BLaER1 treated with 17β-estradiol and CSF1 and Interleukin-3, amounts not matched to agents 10 nM and 100 nM (cell line): ENCODE results near the gene KCNK2.

Source experiments
- H3K27ac ChIP-seq, 11 experiments: shearing (Covaris generic); formaldehyde crosslinking; 2 replicates each; pipeline ENCODE4 v1.8.1; 2022
- H3K27me3 ChIP-seq, 11 experiments: shearing (Covaris generic); formaldehyde crosslinking; 2 replicates each; pipeline ENCODE4 v1.8.1; 2022
- H3K36me3 ChIP-seq, 11 experiments: shearing (Covaris generic); formaldehyde crosslinking; 2 replicates each; pipeline ENCODE4 v1.8.1; 2022
- H3K4me1 ChIP-seq, 10 experiments: shearing (Covaris generic); formaldehyde crosslinking; 2 replicates each; pipeline ENCODE4 v1.8.1; 2022
- H3K4me2 ChIP-seq, 11 experiments: shearing (Covaris generic); formaldehyde crosslinking; 2 replicates each; pipeline ENCODE4 v1.8.1; 2022
- H3K4me3 ChIP-seq, 10 experiments: shearing (Covaris generic); formaldehyde crosslinking; 2 replicates each; pipeline ENCODE4 v1.8.1; 2022
- H3K9ac ChIP-seq, 11 experiments: shearing (Covaris generic); formaldehyde crosslinking; 2 replicates each; pipeline ENCODE4 v1.8.1; 2022
- H3K9me3 ChIP-seq, 11 experiments: shearing (Covaris generic); formaldehyde crosslinking; replicated peaks in 1 of 11; 2 replicates each; pipeline ENCODE4 v1.8.1; 2022
- H4K20me1 ChIP-seq, 11 experiments: shearing (Covaris generic); formaldehyde crosslinking; 2 replicates each; pipeline ENCODE4 v1.8.1; 2022
- Cebpa-rat ChIP-seq, 11 experiments: shearing (Covaris generic); IDR thresholded peaks; 2 replicates each; pipeline ENCODE4 v1.8.1; 2022

Gene KCNK2

GRCh38 chr1:215166886-215167285, 84.3 kb downstream of the KCNK2 start:
- Histone ChIP-seq H3K9me3 (no peaks in the 10 kb centered on the region), H3K9ac (no peak overlapping the region), H3K27me3 (no peaks in the 10 kb centered on the region), H3K4me2 (no peak overlapping the region), H3K27ac (no peak overlapping the region), H4K20me1 (no peaks in the 10 kb centered on the region), H3K4me3 (no peak overlapping the region), H3K4me1 (no peaks in the 10 kb centered on the region), H3K36me3 (no peaks in the 10 kb centered on the region)
- no peak for TF ChIP-seq Cebpa-rat (IDR thresholded peaks at IDR 0.05)

- H3K27ac ChIP-seq: no peak overlapping the region
- no peaks in the 10 kb centered on the region for H3K27me3 ChIP-seq
- H3K4me3 ChIP-seq: no peak overlapping the region
- no peak overlapping the region for H3K9ac ChIP-seq
- no peaks in the 10 kb centered on the region for H3K36me3 ChIP-seq
- TF ChIP-seq Cebpa-rat (IDR thresholded peaks at IDR 0.05): no peak
- H3K4me2 ChIP-seq: no peak overlapping the region
- no peaks in the 10 kb centered on the region for H3K4me1 ChIP-seq
- no peaks in the 10 kb centered on the region for H4K20me1 ChIP-seq
- peaks cover 12 to 27% (median 15%) of the 10 kb centered on the region in 11 experiments for H3K9me3 ChIP-seq
Measured at GRCh38 chr1:215181518-215181917, 99.0 kb downstream of the KCNK2 start.

GRCh38 chr1:215185067-215185620, 102.6 kb downstream of the KCNK2 start:
- H3K27ac ChIP-seq: no peak overlapping the region
- no peaks in the 10 kb centered on the region for H3K36me3 ChIP-seq
- H3K4me1 ChIP-seq: no peaks in the 10 kb centered on the region
- no peak overlapping the region for H3K9ac ChIP-seq
- no peaks in the 10 kb centered on the region for H3K27me3 ChIP-seq
- H3K4me3 ChIP-seq: no peak overlapping the region
- H4K20me1 ChIP-seq: no peaks in the 10 kb centered on the region
- no peak overlapping the region for H3K4me2 ChIP-seq
- H3K9me3 ChIP-seq: peaks cover 12 to 27% (median 15%) of the 10 kb centered on the region in 11 experiments
- no peak for TF ChIP-seq Cebpa-rat (IDR thresholded peaks at IDR 0.05)

GRCh38 chr1:215188302-215188950, 105.9 kb downstream of the KCNK2 start:
- TF ChIP-seq Cebpa-rat (IDR thresholded peaks at IDR 0.05): no peak
- H3K27me3 ChIP-seq: no peaks in the 10 kb centered on the region
- H3K4me3 ChIP-seq: no peak overlapping the region
- no peaks in the 10 kb centered on the region for H4K20me1 ChIP-seq
- H3K9ac ChIP-seq: no peak overlapping the region
- peaks cover 0 to 11% (median 0%) of the 10 kb centered on the region in 11 experiments; a peak in 2 of 22 replicates for H3K9me3 ChIP-seq
- no peak overlapping the region for H3K27ac ChIP-seq
- no peaks in the 10 kb centered on the region for H3K36me3 ChIP-seq
- H3K4me2 ChIP-seq: no peak overlapping the region
- H3K4me1 ChIP-seq: peaks cover 0 to 4% (median 0%) of the 10 kb centered on the region in 10 experiments; a peak in 1 of 20 replicates

- Histone ChIP-seq H3K9ac (no peak overlapping the region), H3K27me3 (no peaks in the 10 kb centered on the region), H3K36me3 (no peaks in the 10 kb centered on the region), H3K4me1 (peaks cover 0 to 4% (median 0%) of the 10 kb centered on the region in 10 experiments; a peak in 1 of 20 replicates), H3K9me3 (no peaks in the 10 kb centered on the region), H3K4me2 (no peak overlapping the region), H3K27ac (no peak overlapping the region), H4K20me1 (no peaks in the 10 kb centered on the region), H3K4me3 (no peak overlapping the region)
- TF ChIP-seq Cebpa-rat (IDR thresholded peaks at IDR 0.05): no peak
Measured at GRCh38 chr1:215192306-215192705, 109.8 kb downstream of the KCNK2 start.

DNA sequence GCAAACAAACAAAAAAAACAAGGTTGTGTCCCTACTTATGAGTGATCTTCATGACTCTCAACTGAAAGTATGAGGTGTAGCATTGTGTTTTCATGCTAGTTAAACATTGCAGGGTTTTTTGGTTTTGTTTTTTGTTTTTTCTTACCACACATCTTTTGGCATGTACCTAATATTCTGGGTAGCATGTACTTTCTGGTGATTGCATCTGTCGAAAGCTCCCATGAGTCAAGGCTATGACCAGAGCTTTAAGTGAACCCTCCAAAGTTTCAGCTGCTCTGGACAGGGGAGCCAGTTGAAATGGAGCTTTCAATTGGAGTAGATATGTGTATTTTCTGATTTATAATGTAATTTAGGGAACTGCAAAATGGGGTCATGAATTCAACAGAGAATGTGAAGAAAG, 115.5 kb downstream of the KCNK2 start:
- no peak overlapping the region for H3K4me2 ChIP-seq
- no peaks in the 10 kb centered on the region for H3K36me3 ChIP-seq

GRCh38 chr1:215200121-215200520, 117.6 kb downstream of the KCNK2 start:
- H3K9me3 ChIP-seq: no peaks in the 10 kb centered on the region
- no peaks in the 10 kb centered on the region for H4K20me1 ChIP-seq
- H3K27me3 ChIP-seq: no peaks in the 10 kb centered on the region
- H3K9ac ChIP-seq: no peak overlapping the region
- no peak for TF ChIP-seq Cebpa-rat (IDR thresholded peaks at IDR 0.05)
- no peak overlapping the region for H3K27ac ChIP-seq
- peaks cover 0 to 5% (median 0%) of the 10 kb centered on the region in 10 experiments; a peak in 4 of 20 replicates for H3K4me1 ChIP-seq
- no peak overlapping the region for H3K4me2 ChIP-seq
- H3K36me3 ChIP-seq: no peaks in the 10 kb centered on the region
- no peak overlapping the region for H3K4me3 ChIP-seq

More for the DNA sequence above, 115.5 kb downstream of the KCNK2 start:
- Histone ChIP-seq H3K4me3 (no peak overlapping the region), H3K27me3 (no peaks in the 10 kb centered on the region), H3K9ac (no peak overlapping the region), H3K4me1 (no peaks in the 10 kb centered on the region), H4K20me1 (no peaks in the 10 kb centered on the region), H3K27ac (no peak overlapping the region), H3K9me3 (no peaks in the 10 kb centered on the region)
- TF ChIP-seq Cebpa-rat (IDR thresholded peaks at IDR 0.05): no peak

DNA sequence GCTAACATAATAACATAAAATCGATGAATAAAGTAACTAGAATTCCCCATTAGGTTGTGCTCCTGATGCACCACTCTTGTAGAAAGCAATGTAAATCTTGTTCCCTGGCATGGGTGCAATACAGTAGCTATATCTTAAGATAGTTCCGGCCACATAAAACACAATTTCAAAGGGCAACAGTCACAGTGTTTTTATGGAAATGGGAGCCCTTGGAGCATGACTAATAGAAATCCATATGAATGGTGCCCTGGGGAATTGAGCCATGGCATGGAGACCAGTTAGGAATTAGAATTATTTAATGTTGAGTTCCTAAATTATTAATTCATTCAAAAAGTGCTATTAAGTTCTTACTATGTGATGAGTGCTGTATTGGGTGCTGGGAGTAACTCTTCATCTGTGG, 118.7 kb downstream of the KCNK2 start:
- no peak overlapping the region for H3K4me2 ChIP-seq
- no peak for TF ChIP-seq Cebpa-rat (IDR thresholded peaks at IDR 0.05)
- no peak overlapping the region for H3K27ac ChIP-seq
- no peaks in the 10 kb centered on the region for H3K27me3 ChIP-seq
- H3K4me1 ChIP-seq: peaks cover 0 to 9% (median 0%) of the 10 kb centered on the region in 10 experiments; a peak in 4 of 20 replicates
- no peaks in the 10 kb centered on the region for H4K20me1 ChIP-seq
- no peak overlapping the region for H3K4me3 ChIP-seq
- no peak overlapping the region for H3K9ac ChIP-seq
- no peaks in the 10 kb centered on the region for H3K9me3 ChIP-seq
- no peaks in the 10 kb centered on the region for H3K36me3 ChIP-seq

DNA sequence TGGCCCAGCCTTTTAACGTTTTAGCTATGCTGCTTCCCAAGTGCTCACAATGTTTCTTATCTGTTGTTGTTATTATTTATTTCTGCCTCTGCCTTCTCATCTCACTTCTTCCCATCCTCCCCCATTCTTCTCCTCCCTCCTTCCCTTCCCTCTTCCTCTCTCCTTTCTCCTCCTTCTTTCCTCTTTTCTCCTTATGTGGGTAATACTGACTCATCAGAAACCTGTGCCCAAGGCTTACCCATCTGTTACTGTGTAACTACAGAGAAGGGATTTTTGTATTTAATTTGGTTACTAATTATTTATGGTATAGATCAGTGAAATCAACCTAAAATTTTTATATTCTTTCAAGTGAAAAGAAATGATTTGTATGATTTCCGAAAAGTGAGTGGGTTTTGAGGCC, 120.3 kb downstream of the KCNK2 start:
- no peak overlapping the region for H3K27ac ChIP-seq
- no peak overlapping the region for H3K4me3 ChIP-seq
- no peaks in the 10 kb centered on the region for H3K36me3 ChIP-seq
- no peaks in the 10 kb centered on the region for H3K27me3 ChIP-seq
- H3K9me3 ChIP-seq: no peaks in the 10 kb centered on the region
- H3K4me2 ChIP-seq: no peak overlapping the region
- no peaks in the 10 kb centered on the region for H4K20me1 ChIP-seq
- TF ChIP-seq Cebpa-rat (IDR thresholded peaks at IDR 0.05): no peak
- peaks cover 0 to 9% (median 0%) of the 10 kb centered on the region in 10 experiments; a peak in 4 of 20 replicates for H3K4me1 ChIP-seq
- no peak overlapping the region for H3K9ac ChIP-seq

DNA sequence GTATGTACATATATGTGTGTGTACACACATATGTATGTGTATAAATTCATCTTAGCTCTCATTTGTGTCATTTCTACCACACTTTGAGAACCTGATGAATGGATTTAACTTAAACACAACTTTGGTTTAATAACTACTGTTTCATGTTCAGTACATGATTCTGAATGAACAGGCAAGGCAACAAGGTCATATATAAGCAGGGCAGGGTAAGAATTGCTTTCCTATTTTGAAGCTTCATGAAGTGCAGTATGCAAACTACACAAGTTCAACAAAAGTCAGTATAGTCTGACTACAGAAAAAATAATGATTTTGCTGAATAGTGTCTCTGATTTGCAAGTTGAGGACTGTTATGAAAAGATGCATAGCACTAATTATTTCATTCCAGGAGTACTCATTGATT, 127.6 kb downstream of the KCNK2 start:
- no peak for TF ChIP-seq Cebpa-rat (IDR thresholded peaks at IDR 0.05)
- no peaks in the 10 kb centered on the region for H3K9me3 ChIP-seq

More for the DNA sequence above, 127.6 kb downstream of the KCNK2 start:
- Histone ChIP-seq H4K20me1 (no peaks in the 10 kb centered on the region), H3K4me1 (peaks cover 0 to 9% (median 2%) of the 10 kb centered on the region in 10 experiments; a peak in 8 of 20 replicates), H3K9ac (no peak overlapping the region), H3K4me2 (no peak overlapping the region), H3K4me3 (no peak overlapping the region), H3K27ac (no peak overlapping the region), H3K27me3 (no peaks in the 10 kb centered on the region), H3K36me3 (no peaks in the 10 kb centered on the region)
